B cell (primary cell): ENCODE measurements around the gene GRIK2. TPM values are rescaled to one million over a fixed set of nuclear protein-coding genes. Genes with fewer than 3 reads are reported as not detected.

ENCODE experiments used
- ATAC-seq: fragments of 200-7000 bp; cut with Tn5 transposase; one replicate; pipeline ENCODE4 v1.10.0; 2021; ENCODE audit warnings: low read depth, mild to moderate bottlenecking, moderate number of reproducible peaks, moderate library complexity
- CTCF ChIA-PET: fragments of 350-600 bp; sonication (Branson Sonifier 250); formaldehyde crosslinking; loops from one replicate; lab custom pipeline; 2021; ENCODE audit warnings: antibody characterized with exemption, inconsistent platforms; lab: Charles Lee
- POLR2A ChIA-PET: fragments of 350-600 bp; sonication (Branson Sonifier 250); formaldehyde crosslinking; loops from one replicate; lab custom pipeline; 2021; ENCODE audit warnings: antibody characterized with exemption; lab: Charles Lee
- DNase-seq: peaks from one replicate; pipeline ENCODE4 v3.0.0; 2013
- H2AFZ ChIP-seq: 2 replicates; pipeline ENCODE4 v1.6.1; 2012; ENCODE audit warnings: mild to moderate bottlenecking, low read depth, low read length; ENCODE audit not compliant: insufficient read depth, poor library complexity, severe bottlenecking
- H3K27ac ChIP-seq, 2 donors: 1 replicate in 1 of 2; 2 replicates in 1 of 2; pipeline ENCODE4 v1.5.1; 2012 to 2013; ENCODE audit warnings: low read length in 2 of 2, mild to moderate bottlenecking in 2 of 2, moderate library complexity in 1 of 2
- H3K27me3 ChIP-seq, 4 experiments: fragments of 200-600 bp in 1 of 4; sonication (generic) in 1 of 4; replicated peaks in 1 of 4; 1 replicate in 2 of 4; 2 replicates in 2 of 4; pipeline versions ENCODE4 v1.6.1 to v1.7.0; 2013 to 2016; ENCODE audit warnings: low read length in 3 of 4, mild to moderate bottlenecking in 2 of 4, mixed read lengths in 1 of 4, moderate library complexity in 1 of 4; ENCODE audit not compliant: insufficient read depth in 4 of 4, control insufficient read depth in 3 of 4; ENCODE audit errors: control extremely low read depth in 1 of 4
- H3K36me3 ChIP-seq, 2 experiments: replicated peaks in 1 of 2; 1 replicate in 1 of 2; 2 replicates in 1 of 2; pipeline versions ENCODE4 v1.6.1 to v1.7.1; 2013; ENCODE audit warnings: low read length in 1 of 2; ENCODE audit not compliant: insufficient read depth in 2 of 2, control insufficient read depth in 1 of 2; ENCODE audit errors: control extremely low read depth in 1 of 2, extremely low read depth in 1 of 2
- H3K4me1 ChIP-seq, 2 donors: fragments of 200-600 bp in 1 of 2; sonication (generic) in 1 of 2; 1 replicate in 1 of 2; 2 replicates in 1 of 2; pipeline versions ENCODE4 v1.5.1 to v1.6.1; 2013 to 2017; ENCODE audit warnings: low read length in 2 of 2; ENCODE audit not compliant: control insufficient read depth in 2 of 2, insufficient read depth in 2 of 2
- H3K4me2 ChIP-seq: replicated peaks from 2 replicates; pipeline ENCODE3; 2012; ENCODE audit warnings: mild to moderate bottlenecking, low read depth, low read length; ENCODE audit not compliant: poor library complexity, severe bottlenecking
- H3K4me3 ChIP-seq, 5 experiments: fragments of 200-600 bp in 1 of 5; sonication (generic) in 1 of 5; 1 replicate in 3 of 5; 2 replicates in 2 of 5; pipeline versions ENCODE4 v1.5.1 to v1.7.0; 2011 to 2016; ENCODE audit warnings: low read length in 4 of 5, mild to moderate bottlenecking in 4 of 5, low read depth in 2 of 5, control low read depth in 1 of 5, moderate library complexity in 1 of 5; ENCODE audit not compliant: insufficient read depth in 1 of 5; ENCODE audit errors: control extremely low read depth in 1 of 5, extremely low read depth in 1 of 5
- H3K79me2 ChIP-seq: fragments of 200-600 bp; sonication (generic); one replicate; pipeline ENCODE4 v1.6.0; 2016; ENCODE audit warnings: low read length; ENCODE audit not compliant: control insufficient read depth, insufficient read depth
- H3K9ac ChIP-seq: fragments of 200-600 bp; sonication (generic); 2 replicates; pipeline ENCODE4 v1.6.1; 2017; ENCODE audit warnings: mild to moderate bottlenecking, low read length, moderate library complexity
- H3K9me3 ChIP-seq, 3 donors: one replicate each; pipeline versions ENCODE4 v1.6.1 to v1.7.1; 2013; ENCODE audit warnings: low read length in 2 of 3; ENCODE audit not compliant: control insufficient read depth in 2 of 3, insufficient read depth in 1 of 3; ENCODE audit errors: control extremely low read depth in 1 of 3
- H4K20me1 ChIP-seq: 2 replicates; pipeline ENCODE4 v1.6.0; 2012; ENCODE audit warnings: mild to moderate bottlenecking, low read length; ENCODE audit not compliant: insufficient read depth, control insufficient read depth, poor library complexity, severe bottlenecking
- H3K27ac Mint-ChIP-seq: one replicate; pipeline ENCODE4 v1.8.0; 2021; ENCODE audit warnings: mixed read lengths
- H3K27me3 Mint-ChIP-seq: one replicate; pipeline ENCODE4 v1.8.0; 2021; ENCODE audit warnings: mixed read lengths
- H3K4me1 Mint-ChIP-seq: one replicate; pipeline ENCODE4 v1.8.0; 2021; ENCODE audit warnings: mixed read lengths
- H3K4me3 Mint-ChIP-seq: one replicate; pipeline ENCODE4 v1.8.0; 2021; ENCODE audit warnings: mixed read lengths
- H3K9me3 Mint-ChIP-seq: one replicate; pipeline ENCODE4 v1.8.0; 2022; ENCODE audit warnings: mixed read lengths; ENCODE audit not compliant: insufficient read depth
- EZH2 ChIP-seq: IDR thresholded peaks from 2 replicates; pipeline ENCODE4 v1.6.1; 2012; ENCODE audit warnings: borderline replicate concordance, low read depth, mild to moderate bottlenecking, moderate library complexity, low read length; ENCODE audit not compliant: insufficient read depth, poor library complexity, severe bottlenecking
- WGBS: methylation state at CpG from one replicate; pipeline ENCODE4 v1.1.5; 2013; ENCODE audit warnings: missing lambda C conversion rate; ENCODE audit not compliant: insufficient coverage; 5-methylcytosine and 5-hydroxymethylcytosine counted together
- intact Hi-C: fragments of 100-400 bp; cut with micrococcal nuclease; formaldehyde crosslinking; loops from one replicate; pipeline ENCODE4 v1.10.0; 2022
- polyA plus RNA-seq: library from polyadenylated mRNA; depleted of rRNA; stranded (reverse); fragments of >200 nt; gene quantifications from 2 replicates; pipeline ENCODE4 v1.2.3, GENCODE V29; 2012
- total RNA-seq, 2 donors: library from RNA; stranded (reverse); fragments of 120-200 nt in 1 of 2; gene quantifications; 1 replicate in 1 of 2; 2 replicates in 1 of 2; pipeline versions ENCODE4 v1.2.3 to v1.2.4, GENCODE V29; 2013 to 2022
- TF ChIP-seq, protein P1 (sequence below): fragments of 200-600 bp; IDR thresholded peaks from one replicate; pipeline ENCODE4 v1.8.0; 2022; ENCODE audit warnings: antibody characterized with exemption, mild to moderate bottlenecking

GRIK2 gene
- total and polyA plus RNA-seq, 2 donors (not counting 1 experiment from before 2014, with no cell fraction given), result not detected

DNA sequence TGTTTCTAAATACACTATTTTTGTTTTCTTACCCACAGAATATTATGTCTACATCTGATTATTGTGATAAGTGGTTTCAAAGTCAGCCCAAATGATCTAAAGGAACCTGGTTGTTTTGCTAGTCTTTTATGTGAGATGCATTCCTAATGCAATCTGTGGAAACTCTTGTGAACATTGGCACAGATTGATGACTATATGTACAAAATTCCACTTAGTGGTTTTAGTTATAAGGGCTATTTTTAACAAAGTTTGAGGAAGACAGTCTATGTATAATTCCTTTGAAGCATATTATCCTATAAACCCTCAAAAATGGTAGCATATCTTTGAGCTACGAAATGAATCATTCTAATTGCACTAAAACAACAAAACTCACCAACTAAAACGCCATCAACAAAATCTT lies 140.9 kb downstream of the GRIK2 start:
- DNase-seq (no peak), ATAC-seq (no peak)
- no peak overlapping the region for H3K27ac ChIP-seq
- no peaks in the 10 kb centered on the region for H3K4me1 ChIP-seq
- H3K4me3 ChIP-seq, result no peak overlapping the region
- H4K20me1 ChIP-seq, result no peaks in the 10 kb centered on the region
- H3K36me3 ChIP-seq, result no peaks in the 10 kb centered on the region
- H3K4me2 ChIP-seq, result no peak overlapping the region
- intact Hi-C loops, result no loop called here
- ChIA-PET POLR2A (no interaction called here), CTCF (no interaction called here)
- H3K79me2 ChIP-seq, result no peaks in the 10 kb centered on the region
- no peak overlapping the region for H3K27ac Mint-ChIP-seq
- no peaks in the 10 kb centered on the region for H3K4me1 Mint-ChIP-seq
- no peaks in the 10 kb centered on the region for H3K9me3 Mint-ChIP-seq
- no peaks in the 10 kb centered on the region for H3K27me3 Mint-ChIP-seq
- no peaks in the 10 kb centered on the region for H3K9me3 ChIP-seq
- H2AFZ ChIP-seq, result no peak overlapping the region
- TF ChIP-seq, protein P1, sequence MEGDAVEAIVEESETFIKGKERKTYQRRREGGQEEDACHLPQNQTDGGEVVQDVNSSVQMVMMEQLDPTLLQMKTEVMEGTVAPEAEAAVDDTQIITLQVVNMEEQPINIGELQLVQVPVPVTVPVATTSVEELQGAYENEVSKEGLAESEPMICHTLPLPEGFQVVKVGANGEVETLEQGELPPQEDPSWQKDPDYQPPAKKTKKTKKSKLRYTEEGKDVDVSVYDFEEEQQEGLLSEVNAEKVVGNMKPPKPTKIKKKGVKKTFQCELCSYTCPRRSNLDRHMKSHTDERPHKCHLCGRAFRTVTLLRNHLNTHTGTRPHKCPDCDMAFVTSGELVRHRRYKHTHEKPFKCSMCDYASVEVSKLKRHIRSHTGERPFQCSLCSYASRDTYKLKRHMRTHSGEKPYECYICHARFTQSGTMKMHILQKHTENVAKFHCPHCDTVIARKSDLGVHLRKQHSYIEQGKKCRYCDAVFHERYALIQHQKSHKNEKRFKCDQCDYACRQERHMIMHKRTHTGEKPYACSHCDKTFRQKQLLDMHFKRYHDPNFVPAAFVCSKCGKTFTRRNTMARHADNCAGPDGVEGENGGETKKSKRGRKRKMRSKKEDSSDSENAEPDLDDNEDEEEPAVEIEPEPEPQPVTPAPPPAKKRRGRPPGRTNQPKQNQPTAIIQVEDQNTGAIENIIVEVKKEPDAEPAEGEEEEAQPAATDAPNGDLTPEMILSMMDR, result no peak
- TF ChIP-seq EZH2, result no peak
- no peak overlapping the region for H3K4me3 Mint-ChIP-seq
- H3K9ac ChIP-seq, result no peak overlapping the region
- WGBS, result 60% methylated on average over 2 of the region's 2 CpGs
- no peaks in the 10 kb centered on the region for H3K27me3 ChIP-seq

DNA sequence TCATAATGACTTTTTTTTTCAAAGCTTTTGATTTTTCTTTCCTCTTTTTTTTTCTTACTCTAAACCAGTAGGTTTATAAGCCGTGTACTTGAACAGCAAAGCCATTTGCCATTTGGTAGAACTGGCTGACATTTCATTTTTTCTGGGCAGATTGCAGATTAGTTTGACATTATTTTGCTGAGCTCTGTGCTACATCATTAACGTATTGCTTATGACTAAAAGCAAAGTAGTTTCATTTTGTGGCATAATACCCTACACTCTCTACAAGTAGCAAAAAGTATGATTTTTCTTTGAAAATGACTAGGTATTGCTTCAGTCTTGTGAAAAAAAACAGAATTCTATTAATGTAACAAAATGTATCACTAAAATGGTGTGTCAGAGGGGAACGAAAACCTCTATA lies 141.3 kb downstream of the GRIK2 start:
- Histone ChIP-seq H3K4me3 (no peak overlapping the region), H3K36me3 (no peaks in the 10 kb centered on the region), H4K20me1 (no peaks in the 10 kb centered on the region), H3K9me3 (no peaks in the 10 kb centered on the region), H3K27me3 (no peaks in the 10 kb centered on the region), H2AFZ (no peak overlapping the region), H3K4me1 (no peaks in the 10 kb centered on the region), H3K27ac (no peak overlapping the region), H3K9ac (no peak overlapping the region), H3K79me2 (no peaks in the 10 kb centered on the region), H3K4me2 (no peak overlapping the region)
- TF ChIP-seq, protein P1, result no peak
- ATAC-seq, result no peak
- H3K27ac Mint-ChIP-seq, result no peak overlapping the region
- H3K4me3 Mint-ChIP-seq, result no peak overlapping the region
- no peaks in the 10 kb centered on the region for H3K9me3 Mint-ChIP-seq
- no peaks in the 10 kb centered on the region for H3K27me3 Mint-ChIP-seq
- no peak for DNase-seq
- intact Hi-C loops, result no loop called here
- CTCF ChIA-PET, result no interaction called here
- H3K4me1 Mint-ChIP-seq, result no peaks in the 10 kb centered on the region
- WGBS, result no CpG with 5 or more reads among the region's 3 CpGs
- POLR2A ChIA-PET, result no interaction called here
